Liver (tissue), 3 donors: Measurements from ENCODE around the gene MEIOB.

Experiments
- FOXA1 ChIP-seq: IDR thresholded peaks from 2 replicates; pipeline ENCODE4 v1.6.1; 2016; ENCODE audit warnings: antibody characterized with exemption
- MAX ChIP-seq: IDR thresholded peaks from 2 replicates; pipeline ENCODE4 v1.6.1; 2016; ENCODE audit warnings: antibody characterized with exemption
- RXRA ChIP-seq, 2 donors: IDR thresholded peaks; 2 replicates each; pipeline ENCODE4 v1.6.1; 2017 to 2018; ENCODE audit warnings: antibody characterized with exemption in 2 of 2, mild to moderate bottlenecking in 1 of 2
- YY1 ChIP-seq: IDR thresholded peaks from 2 replicates; pipeline ENCODE4 v1.6.1; 2016; ENCODE audit warnings: antibody characterized with exemption, mild to moderate bottlenecking
- TF ChIP-seq, protein P1 (sequence below): fragments of 150-350 bp; IDR thresholded peaks from 2 replicates; pipeline ENCODE4 v1.5.1; 2017; ENCODE audit warnings: improper control_type of control experiment, low read depth, low read length; ENCODE audit not compliant: missing input control
- TF ChIP-seq, protein P2 (sequence below): IDR thresholded peaks from 2 replicates; pipeline ENCODE4 v1.6.1; 2016; ENCODE audit warnings: antibody characterized with exemption, mild to moderate bottlenecking
- donor health status: healthy.
- donor health status: healthy.

GRCh38 chr16:1823821-1824220 lies 48.1 kb downstream of the MEIOB start:
- TF ChIP-seq, protein P1, sequence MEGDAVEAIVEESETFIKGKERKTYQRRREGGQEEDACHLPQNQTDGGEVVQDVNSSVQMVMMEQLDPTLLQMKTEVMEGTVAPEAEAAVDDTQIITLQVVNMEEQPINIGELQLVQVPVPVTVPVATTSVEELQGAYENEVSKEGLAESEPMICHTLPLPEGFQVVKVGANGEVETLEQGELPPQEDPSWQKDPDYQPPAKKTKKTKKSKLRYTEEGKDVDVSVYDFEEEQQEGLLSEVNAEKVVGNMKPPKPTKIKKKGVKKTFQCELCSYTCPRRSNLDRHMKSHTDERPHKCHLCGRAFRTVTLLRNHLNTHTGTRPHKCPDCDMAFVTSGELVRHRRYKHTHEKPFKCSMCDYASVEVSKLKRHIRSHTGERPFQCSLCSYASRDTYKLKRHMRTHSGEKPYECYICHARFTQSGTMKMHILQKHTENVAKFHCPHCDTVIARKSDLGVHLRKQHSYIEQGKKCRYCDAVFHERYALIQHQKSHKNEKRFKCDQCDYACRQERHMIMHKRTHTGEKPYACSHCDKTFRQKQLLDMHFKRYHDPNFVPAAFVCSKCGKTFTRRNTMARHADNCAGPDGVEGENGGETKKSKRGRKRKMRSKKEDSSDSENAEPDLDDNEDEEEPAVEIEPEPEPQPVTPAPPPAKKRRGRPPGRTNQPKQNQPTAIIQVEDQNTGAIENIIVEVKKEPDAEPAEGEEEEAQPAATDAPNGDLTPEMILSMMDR: peak; percentile 29
- TF ChIP-seq YY1: no peak
- TF ChIP-seq, protein P2, sequence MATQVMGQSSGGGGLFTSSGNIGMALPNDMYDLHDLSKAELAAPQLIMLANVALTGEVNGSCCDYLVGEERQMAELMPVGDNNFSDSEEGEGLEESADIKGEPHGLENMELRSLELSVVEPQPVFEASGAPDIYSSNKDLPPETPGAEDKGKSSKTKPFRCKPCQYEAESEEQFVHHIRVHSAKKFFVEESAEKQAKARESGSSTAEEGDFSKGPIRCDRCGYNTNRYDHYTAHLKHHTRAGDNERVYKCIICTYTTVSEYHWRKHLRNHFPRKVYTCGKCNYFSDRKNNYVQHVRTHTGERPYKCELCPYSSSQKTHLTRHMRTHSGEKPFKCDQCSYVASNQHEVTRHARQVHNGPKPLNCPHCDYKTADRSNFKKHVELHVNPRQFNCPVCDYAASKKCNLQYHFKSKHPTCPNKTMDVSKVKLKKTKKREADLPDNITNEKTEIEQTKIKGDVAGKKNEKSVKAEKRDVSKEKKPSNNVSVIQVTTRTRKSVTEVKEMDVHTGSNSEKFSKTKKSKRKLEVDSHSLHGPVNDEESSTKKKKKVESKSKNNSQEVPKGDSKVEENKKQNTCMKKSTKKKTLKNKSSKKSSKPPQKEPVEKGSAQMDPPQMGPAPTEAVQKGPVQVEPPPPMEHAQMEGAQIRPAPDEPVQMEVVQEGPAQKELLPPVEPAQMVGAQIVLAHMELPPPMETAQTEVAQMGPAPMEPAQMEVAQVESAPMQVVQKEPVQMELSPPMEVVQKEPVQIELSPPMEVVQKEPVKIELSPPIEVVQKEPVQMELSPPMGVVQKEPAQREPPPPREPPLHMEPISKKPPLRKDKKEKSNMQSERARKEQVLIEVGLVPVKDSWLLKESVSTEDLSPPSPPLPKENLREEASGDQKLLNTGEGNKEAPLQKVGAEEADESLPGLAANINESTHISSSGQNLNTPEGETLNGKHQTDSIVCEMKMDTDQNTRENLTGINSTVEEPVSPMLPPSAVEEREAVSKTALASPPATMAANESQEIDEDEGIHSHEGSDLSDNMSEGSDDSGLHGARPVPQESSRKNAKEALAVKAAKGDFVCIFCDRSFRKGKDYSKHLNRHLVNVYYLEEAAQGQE: no peak
- no peak for TF ChIP-seq MAX
- no peak for TF ChIP-seq RXRA (IDR thresholded peaks at IDR 0.05)
- no peak for TF ChIP-seq FOXA1
